HG03521 (cell line): ENCODE results near the gene DNASE1L3.
"Not testable (repeated sequence)": the region's sequence is repeated elsewhere in the genome, so short reads cannot be mapped to it uniquely, and the experiment has no call there.

ENCODE experiments used
- ATAC-seq: cut with Tn5 transposase; IDR thresholded peaks from one replicate; pipeline ENCODE4 v1.9.1; 2021; ENCODE audit warnings: mild to moderate bottlenecking, moderate library complexity; ENCODE audit not compliant: unreplicated experiment

DNASE1L3 gene

DNA sequence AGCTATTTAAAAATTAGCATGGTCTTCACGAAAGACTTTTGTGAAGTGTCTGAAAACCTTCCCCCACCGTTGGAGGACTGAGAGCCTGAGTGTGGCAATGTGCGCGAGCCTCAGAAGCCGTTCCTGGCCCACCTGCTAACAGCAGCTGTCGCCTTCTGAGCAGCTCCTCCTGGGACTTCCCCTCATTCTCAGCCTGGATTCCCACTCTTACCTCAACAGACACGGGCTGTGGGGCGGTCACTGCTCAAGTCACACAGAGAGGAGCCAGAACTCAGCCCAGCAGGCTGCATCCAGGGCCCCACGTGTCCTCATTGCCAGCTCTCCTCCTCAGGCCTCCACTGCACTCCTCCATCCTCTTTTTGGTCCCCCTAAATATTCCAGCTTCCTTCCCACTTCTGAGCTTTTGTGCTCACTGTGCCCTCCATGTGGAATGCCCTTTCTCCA is 7.8 kb downstream of the DNASE1L3 start:
- peak; percentile 56 for ATAC-seq

DNA sequence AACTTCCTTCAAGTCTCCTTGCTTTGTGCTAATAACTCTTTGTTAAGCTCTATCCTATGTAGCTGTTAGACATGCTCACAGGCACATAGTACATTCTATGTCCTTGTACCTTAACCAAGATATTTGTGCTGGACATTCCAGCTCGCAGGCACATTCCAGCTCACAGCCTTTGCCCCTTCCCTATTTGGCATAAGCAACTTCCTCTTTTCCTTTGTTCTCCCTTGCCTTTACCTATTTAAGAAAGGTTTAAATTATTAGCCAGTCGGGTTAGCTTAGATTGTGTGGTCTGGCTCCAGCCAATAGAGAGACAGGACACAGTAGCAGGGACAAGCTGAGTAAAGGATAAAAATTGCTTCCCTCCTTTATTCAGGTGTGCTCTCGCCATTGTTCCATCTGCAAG is 9.3 kb downstream of the DNASE1L3 start:
- not testable (repeated sequence) for ATAC-seq

DNA sequence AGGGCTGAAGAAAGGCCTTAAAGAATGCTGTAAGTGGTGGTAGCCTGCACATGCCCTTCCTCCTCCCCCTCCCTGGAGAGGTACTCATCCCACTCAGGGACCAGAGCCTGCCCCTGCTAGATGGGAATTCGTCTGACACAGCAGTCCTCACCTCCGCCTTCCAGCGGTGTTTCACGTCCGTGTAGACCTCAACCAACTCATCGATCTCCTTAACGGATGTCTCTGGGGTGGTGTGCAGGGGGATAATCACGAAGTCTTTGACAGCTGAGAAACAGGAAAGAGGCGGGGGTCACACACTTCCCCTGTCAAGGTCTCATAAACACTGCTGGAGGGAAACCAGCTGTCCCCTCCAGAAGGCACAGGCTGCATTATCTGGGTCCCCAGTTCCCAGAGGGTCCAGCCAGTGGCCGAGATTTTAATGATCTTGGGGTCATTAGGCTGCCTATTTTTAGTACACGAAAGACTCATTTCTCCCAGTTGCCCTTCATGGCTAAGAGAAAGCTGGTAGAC is 9.9 kb downstream of the DNASE1L3 start:
- ATAC-seq = no peak

DNA sequence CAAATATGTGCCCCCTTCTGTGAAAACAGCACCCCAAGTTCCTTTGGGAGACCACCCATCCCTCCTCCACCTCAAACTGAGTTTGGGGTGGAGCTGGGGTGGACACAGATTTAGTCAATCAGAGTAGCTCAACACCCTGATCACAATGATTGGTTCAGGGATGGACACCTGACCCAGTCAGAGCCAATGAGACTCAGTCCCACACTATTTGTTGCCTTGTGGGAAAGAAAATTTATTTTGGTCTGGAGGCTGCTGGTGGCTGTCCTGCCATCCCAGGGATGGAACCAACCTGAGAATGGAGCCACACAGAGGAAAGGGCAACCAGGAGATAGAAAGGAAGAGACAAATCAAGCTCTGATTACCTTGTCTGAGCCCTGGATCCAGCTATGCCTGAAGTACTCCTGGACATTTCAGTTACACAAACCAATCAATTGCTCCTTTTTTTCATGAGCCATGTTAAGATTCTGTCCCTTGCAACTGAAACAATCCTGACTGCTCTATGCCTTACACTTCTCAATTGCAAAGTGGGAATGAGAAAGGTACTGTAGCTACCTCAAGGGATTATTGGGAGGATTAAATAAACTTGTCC is 10.6 kb downstream of the DNASE1L3 start:
- ATAC-seq = no peak

DNA sequence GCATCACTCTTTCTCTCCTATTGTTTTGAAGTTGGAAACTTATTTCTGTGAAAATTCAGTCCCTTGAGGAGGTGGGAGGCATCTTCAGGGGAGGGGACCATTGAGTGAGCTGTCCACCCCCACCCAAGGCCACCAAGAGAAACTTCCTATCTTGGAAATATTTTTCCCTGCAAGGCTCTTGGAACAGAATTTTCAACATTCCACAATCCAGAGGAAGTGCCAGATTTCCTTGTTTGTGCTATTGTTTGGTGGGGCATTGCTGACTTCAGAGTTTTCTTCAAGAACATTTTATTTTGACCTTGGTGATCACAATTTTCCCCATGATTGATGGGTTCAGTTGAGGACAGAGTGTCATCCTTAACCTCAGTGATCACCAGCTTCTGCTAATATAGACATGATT is 12.0 kb downstream of the DNASE1L3 start:
- no peak for ATAC-seq

DNA sequence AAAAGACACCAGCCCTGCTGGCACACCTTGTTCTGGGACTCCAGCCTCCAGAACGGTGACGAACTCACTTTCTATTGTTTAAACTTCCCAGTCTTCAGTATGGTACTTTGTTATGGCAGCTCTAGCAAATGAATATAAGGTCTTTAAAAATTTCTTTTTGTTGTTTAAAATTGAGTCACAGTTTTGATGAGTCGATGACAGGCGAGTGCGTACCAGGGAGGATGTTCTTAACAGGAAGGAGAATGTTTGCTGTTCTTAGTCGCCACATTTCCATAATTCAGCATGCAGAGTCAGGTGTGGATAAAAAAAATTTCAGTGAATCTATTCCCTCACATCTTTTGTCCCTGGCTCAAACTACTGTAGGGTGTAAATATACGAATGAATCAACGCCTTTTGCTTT is 12.4 kb downstream of the DNASE1L3 start:
- no peak for ATAC-seq

DNA sequence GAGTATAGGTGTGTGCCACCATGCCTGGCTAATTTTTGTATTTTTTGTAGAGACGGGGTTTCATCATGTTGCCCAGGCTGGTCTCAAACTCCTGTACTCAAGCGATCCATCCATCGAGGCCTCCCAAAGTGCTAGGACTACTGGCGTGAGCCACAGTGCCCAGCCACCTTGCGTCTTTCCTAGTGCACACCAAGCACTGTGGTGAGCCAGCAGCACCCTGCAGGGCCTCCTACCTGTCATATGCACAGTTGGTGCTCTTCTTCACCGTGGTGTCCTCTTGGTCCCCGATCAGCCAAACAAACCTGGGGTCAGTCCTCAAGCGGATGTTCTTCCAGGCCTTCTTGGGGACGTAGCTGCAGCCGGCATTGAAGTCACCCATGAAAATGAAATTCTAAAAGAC is 13.2 kb downstream of the DNASE1L3 start:
- no peak for ATAC-seq

DNA sequence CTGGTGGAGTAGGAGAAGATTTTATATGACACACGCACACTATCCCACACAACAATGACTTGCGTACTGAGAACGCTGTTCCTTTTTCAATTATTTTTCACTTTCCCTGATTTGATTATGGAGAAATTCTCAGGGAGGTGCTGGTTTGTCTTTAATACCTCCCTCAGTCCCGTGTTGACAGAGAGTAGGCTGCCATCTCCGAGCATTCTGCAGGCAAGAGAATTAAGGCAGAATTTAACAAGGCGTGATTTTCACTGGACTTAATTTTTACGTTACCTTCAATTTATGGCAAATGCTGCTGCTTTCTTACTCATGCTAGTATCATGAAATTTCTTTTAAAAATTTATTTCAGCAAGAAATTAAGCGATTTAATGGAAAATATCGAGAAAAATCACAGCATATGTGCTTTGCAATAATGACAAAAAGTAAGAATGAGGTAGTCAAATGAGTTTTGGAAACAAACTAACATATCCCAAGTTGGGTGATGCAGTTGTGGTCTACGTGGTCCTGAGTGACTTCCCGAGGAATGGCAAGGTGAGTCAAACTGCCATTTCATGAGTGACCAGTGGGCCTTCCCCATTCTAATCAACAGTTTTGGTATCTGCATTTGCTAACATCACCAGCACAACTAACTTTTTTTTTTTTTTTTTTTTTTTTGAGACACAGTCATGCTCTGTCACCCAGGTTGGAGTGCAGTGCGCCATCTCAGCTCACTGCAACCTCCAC is 16.9 kb downstream of the DNASE1L3 start:
- no peak for ATAC-seq

DNA sequence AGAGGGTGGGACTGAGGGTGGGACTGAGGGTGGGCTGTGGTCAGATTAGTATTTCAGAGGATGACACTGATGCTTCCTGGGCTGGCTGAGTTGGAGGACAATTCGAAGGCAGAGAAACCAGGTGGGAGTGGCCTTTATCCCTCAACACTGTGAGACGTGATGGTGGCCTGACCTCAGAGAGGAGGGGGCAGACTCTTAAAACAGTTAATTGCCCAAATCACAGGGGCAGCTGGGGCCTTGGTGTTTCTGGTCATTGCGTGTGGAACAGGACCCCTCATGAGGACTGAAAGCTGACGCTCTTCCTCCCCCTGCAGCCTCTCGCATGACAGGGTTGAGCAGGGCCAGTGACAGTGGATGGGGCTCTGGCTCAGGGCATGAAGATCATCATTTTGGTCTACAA is 18.7 kb downstream of the DNASE1L3 start:
- no peak for ATAC-seq

DNA sequence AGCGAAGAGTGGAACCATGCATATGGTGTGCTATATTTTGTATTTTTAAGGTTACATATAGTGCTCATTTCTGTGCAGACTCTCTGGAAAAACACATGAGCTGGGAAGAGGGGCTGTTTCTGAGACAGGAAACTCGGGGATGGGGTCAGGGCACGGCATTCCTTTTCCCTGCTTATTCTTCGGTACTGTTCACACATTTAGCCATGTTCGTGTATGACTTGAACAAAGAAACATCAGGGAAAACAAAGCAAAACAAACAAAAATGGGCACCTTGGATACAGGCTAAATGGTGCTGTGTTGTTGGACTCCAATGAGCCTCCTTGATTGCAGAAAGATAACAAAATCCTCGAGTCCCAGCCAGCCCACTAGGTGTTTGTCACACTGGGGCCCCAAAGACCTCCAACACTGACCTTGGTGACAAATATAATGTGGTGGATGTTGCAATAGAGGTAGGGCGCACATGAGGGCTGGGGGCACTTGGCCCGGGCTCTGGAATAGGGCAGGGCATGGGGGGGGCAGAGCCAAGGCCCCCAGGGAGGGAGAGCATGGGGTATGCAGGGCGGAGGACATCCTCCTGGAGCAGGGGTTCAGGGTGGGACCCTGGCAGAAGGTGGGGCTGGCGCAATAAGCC is 19.3 kb downstream of the DNASE1L3 start:
- ATAC-seq = no peak

DNA sequence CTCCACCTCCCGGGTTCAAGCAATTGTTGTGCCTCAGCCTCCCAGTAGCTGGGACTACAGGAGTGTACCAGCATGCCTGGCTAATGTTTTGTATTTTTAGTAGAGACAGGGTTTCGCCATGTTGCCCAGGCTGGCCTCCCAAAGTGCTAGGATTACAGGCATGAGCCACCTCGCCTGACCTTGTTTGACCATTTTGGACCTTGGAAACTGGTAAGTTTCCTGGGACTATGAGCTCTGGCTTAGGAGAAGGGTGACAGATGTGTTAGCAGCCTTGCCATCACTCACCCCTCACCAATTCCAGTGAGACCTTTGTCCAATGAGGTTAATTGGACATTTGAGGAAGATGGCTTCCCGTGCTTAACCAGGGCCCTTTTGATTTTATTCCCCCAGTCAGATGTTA is 19.9 kb downstream of the DNASE1L3 start:
- ATAC-seq = no peak

DNA sequence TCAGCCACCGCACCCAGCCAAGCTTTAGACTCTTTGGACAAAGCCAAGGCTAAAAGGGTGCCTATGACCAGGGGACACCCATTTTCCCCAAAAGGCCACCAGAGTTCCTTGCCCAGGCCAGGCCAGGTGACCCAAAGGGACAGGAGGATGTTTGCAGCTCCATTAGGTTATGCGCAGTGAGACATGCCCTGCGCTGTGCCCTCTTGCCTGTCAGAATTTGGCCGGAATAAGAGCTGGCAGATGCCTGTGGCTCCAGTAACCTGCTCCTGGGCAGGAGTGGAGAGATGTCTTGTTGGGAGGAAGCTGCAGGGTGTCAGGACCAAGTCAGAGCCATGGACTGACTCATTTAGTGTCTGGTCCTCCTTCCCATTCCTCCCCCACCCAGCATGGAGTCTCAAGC is 20.5 kb downstream of the DNASE1L3 start:
- ATAC-seq = no peak

DNA sequence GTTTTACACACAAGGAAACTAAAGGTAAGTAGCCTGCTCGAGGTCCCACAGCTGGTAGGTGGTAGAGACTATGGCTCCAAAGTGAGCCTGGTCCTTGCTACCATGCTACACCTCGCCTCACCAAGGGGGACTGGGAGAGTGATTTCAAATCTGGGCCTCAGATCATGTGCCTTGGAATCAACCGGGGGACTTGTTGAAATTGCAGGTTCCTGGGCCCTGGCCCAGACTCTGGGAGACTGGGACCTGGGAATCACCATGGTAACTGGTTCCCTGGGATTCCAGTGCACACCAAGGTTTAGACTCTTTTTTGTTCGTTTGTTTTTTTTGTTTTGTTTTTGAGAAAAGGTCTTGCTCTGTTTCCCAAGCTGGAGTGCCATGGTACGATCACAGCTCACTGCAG is 21.1 kb downstream of the DNASE1L3 start:
- no peak for ATAC-seq

DNA sequence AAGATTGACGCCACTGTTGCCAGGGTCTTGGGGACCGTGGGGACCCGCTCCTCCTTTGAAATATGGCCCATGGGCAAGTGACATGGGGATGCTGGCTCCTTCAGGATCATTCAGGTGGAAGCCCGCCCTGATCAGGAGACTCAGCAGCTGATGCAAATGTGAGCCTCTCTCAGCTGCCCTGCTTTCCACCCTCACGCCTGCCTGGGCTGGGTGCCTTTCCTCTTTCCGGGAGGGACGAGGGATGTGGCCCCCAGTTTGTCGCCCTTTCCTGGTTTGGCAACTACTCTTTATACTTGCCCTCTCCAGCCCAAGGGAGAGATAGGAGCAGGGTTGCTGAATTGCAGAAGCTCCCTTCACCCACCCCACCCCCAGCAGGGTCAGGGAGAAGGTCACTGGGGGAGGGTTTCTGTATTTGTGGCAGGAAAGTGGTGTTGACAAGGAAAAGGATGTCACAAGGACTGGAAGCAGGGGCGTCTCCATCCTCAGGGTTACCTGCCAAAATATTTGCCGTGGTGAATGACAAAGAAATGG is 21.8 kb downstream of the DNASE1L3 start:
- ATAC-seq = no peak

DNA sequence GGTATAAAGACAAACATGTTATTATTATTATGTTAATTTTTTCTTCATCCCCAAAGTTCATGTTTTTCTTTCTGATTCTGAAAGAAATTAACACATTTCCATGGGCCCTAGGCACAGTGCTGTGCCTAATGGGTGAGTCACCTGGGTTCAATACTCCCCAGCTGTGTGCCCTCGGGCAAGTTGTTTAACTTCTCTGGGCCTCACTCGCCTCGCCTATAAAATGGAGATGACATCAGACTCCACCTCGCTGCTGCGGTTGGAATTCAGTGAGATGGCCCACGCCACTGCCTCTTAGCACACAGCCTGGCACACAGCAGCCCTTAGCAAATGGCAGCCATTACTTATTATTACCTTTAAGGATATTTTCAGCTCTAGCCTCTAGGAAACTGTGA is 22.6 kb downstream of the DNASE1L3 start:
- ATAC-seq = no peak

DNA sequence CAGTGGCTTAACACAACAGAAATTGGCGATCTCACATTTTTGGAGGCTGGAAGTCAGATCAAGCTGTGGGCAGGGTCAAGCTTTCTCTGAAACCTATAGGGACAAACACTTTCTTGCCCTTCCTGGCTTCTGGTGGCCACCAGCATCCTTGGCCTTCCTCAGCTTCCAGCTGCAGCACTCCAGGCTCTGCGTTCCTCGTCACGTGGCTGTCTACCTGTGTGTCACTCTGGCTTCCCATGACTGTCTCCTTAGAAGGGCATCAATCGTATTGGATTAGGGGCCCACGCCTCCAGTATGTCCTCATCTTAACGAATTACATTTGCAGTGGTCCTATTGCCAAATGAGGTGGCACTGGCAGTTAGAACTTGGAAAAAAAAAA is 25.8 kb downstream of the DNASE1L3 start:
- no peak for ATAC-seq

DNA sequence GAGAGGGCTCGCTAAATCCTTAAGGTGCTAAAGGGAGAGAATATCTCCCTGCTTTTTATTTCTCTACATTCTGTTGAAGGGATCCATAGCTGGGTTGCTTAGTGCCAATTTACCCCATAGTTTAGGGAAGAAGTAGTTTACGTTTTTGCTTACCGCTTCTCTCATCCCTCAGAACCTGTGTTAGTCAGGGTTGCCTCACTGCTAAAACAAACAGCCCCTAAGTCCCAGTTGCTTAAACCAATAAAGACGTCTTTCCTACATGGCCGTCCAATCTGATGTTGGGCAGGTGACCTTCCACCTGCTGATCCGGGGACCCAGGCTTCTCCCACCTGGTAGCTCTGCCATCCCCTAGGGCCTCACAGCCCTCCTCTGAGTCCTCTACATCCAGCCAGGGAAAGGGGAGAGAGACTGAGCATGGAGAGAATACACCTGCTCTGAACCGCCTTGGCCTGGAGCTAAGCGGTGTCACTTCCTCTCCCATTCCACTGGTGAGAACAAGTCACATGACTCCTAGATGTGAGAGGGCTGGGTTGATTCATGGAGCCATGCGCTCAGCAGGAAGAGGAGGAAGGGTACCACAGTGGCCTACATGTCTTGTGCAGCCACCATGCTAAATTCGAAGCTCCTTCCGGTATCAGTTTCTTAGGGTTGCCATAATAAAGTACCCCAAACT is 26.3 kb downstream of the DNASE1L3 start:
- no peak for ATAC-seq

DNA sequence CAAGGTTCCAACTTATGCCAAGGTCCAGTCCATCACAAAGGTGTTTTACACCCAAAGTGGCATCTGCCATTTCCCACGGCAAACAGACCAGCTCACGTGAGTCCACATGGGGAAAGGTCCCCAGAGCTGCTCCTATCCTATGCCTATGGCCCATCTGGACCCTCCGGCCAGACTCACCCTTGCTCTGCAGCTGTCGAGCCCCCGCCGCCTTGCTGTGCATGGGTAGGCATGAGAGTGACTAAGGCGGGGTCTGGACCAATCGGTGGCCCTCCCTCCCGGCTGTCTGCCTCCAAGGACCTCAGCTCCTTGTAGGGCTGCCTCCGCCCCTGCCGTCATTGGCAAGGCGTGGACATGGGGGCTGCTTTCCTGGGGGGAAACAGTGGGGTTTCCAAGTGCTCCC is 26.9 kb downstream of the DNASE1L3 start:
- no peak for ATAC-seq

DNA sequence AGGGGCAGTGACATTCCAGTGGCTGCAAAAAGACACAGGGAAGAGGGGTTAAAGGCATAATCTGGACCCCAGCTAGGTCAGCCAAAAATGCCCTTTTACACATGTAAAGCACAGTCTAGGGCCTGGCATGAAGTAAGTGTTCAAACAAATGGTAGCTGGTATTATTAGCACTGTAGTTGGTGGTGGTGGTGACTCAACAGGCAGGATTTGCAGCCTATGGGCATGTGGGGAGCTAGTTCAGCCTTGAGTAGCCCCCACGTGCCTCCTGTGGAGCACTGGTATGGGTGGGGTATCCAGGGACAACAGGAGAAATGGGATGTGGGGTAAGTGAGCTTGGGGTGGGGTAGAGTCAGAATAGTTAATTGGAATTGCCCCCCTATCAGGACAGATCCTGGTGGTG is 27.6 kb downstream of the DNASE1L3 start:
- ATAC-seq = no peak

DNA sequence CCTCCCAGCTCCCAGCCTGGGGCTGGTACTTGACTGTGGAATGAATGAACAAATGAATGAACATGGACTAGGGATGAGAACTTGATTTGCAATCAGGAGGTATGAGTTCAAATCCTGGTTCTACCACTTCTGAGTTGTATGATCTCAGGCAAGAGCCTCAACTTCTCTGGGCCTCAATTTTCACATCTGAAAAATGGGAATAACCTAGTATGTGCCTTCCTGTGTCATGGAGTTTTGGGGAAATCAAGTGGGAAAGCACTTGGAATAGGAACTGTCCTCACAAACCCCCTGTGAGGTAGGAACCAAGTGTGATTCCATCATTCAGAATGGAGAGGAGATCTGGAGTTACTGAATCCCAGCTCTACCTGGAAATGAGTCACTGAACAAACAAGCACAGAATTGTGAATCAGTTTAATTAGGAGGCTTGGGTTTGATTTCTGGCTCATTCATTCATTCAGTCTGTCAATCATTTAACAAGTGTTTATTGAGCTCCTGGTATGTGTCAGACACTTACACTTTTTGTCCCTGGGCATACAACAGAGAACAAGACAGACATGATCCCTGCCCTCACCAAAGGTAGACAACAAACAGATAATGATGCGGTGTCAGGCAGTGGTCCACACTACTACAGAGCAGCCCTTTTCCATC is 29.7 kb downstream of the DNASE1L3 start:
- ATAC-seq = no peak
